ENCODE results near the gene EPB41L2.

GRCh38 chr6:130893277-130893676 lies 169.8 kb downstream of the EPB41L2 start:
- TF ChIP-seq EZH2phosphoT487 (IDR thresholded peaks at IDR 0.05; ENCODE audit: insufficient read depth, low read depth), result no peak
- no peak for TF ChIP-seq EZH2 (IDR thresholded peaks at IDR 0.05; ENCODE audit: insufficient read depth, poor library complexity, severe bottlenecking)
